MM.1S (cell line): ENCODE results near the gene ITGB6.
A peak's percentile ranks its signal among the peaks of the same experiment; 100 is the strongest.

Source experiments
- DNase-seq: peaks from one replicate; pipeline ENCODE4 v3.0.0-alpha.2; 2015
- H2AFZ ChIP-seq: fragments of 300-600 bp; sonication (generic); 2 replicates; pipeline ENCODE4 v1.6.0; 2016; ENCODE audit warnings: antibody characterized with exemption, low read length
- H3F3A ChIP-seq: fragments of 300-600 bp; sonication (generic); 2 replicates; pipeline ENCODE4 v1.6.1; 2016; ENCODE audit warnings: mild to moderate bottlenecking, antibody characterized with exemption, low read length, moderate library complexity, mixed read lengths; ENCODE audit not compliant: insufficient read depth
- H3K27ac ChIP-seq: fragments of 300-600 bp; sonication (generic); 2 replicates; pipeline ENCODE4 v1.5.1; 2016; ENCODE audit warnings: mild to moderate bottlenecking, low read length
- H3K27me3 ChIP-seq: fragments of 300-600 bp; sonication (generic); replicated peaks from 2 replicates; pipeline ENCODE4 v1.6.0; 2016; ENCODE audit warnings: low read length; ENCODE audit not compliant: insufficient read depth
- H3K36me3 ChIP-seq: fragments of 300-600 bp; sonication (generic); replicated peaks from 2 replicates; pipeline ENCODE4 v1.6.1; 2016; ENCODE audit warnings: mild to moderate bottlenecking, low read length, mixed read lengths; ENCODE audit not compliant: insufficient read depth
- H3K4me1 ChIP-seq: fragments of 300-600 bp; sonication (generic); 2 replicates; pipeline ENCODE4 v1.6.1; 2016; ENCODE audit warnings: low read length, mixed read lengths
- H3K4me2 ChIP-seq: fragments of 300-600 bp; sonication (generic); 2 replicates; pipeline ENCODE4 v1.6.0; 2016; ENCODE audit warnings: low read depth, low read length
- H3K4me3 ChIP-seq: fragments of 300-600 bp; sonication (generic); 2 replicates; pipeline ENCODE4 v1.5.1; 2016; ENCODE audit warnings: low read length, mixed read lengths
- H3K79me2 ChIP-seq: fragments of 300-600 bp; sonication (generic); 2 replicates; pipeline ENCODE4 v1.6.1; 2016; ENCODE audit warnings: mixed run types, low read length, mixed read lengths
- H3K9ac ChIP-seq: fragments of 300-600 bp; sonication (generic); 2 replicates; pipeline ENCODE4 v1.6.1; 2016; ENCODE audit warnings: low read length, mixed read lengths
- H3K9me2 ChIP-seq: fragments of 300-600 bp; sonication (generic); replicated peaks from 2 replicates; pipeline ENCODE4 v1.6.1; 2016; ENCODE audit warnings: mild to moderate bottlenecking, low read length, mixed read lengths; ENCODE audit not compliant: insufficient read depth
- H3K9me3 ChIP-seq: fragments of 300-600 bp; sonication (generic); replicated peaks from 2 replicates; pipeline ENCODE4 v1.6.1; 2016; ENCODE audit warnings: mild to moderate bottlenecking, low read length, mixed read lengths; ENCODE audit not compliant: insufficient read depth
- H4K20me1 ChIP-seq: fragments of 300-600 bp; sonication (generic); 2 replicates; pipeline ENCODE4 v1.6.1; 2016; ENCODE audit warnings: mild to moderate bottlenecking, low read length, moderate library complexity, mixed read lengths; ENCODE audit not compliant: insufficient read depth
- CTCF ChIP-seq: fragments of 300-600 bp; sonication (generic); IDR thresholded peaks from 2 replicates; pipeline ENCODE4 v1.5.1; 2016; ENCODE audit warnings: antibody characterized with exemption, low read length, mixed read lengths
- EZH2 ChIP-seq: fragments of 300-600 bp; sonication (generic); optimal IDR thresholded peaks from 2 replicates; pipeline ENCODE3; 2017; ENCODE audit warnings: low read depth, mild to moderate bottlenecking, antibody characterized with exemption, low read length, mixed read lengths
- EZH2phosphoT487 ChIP-seq: fragments of 300-600 bp; sonication (generic); IDR thresholded peaks from 2 replicates; pipeline ENCODE4 v1.6.1; 2018; ENCODE audit warnings: antibody characterized with exemption, low read length

ITGB6 gene

GRCh38 chr2:160092445-160092844 is 107.6 kb downstream of the ITGB6 start:
- Histone ChIP-seq H3K4me1 (no peaks in the 10 kb centered on the region), H2AFZ (no peak overlapping the region), H3K9me2 (no peaks in the 10 kb centered on the region), H3K9ac (no peak overlapping the region), H3F3A (no peaks in the 10 kb centered on the region), H3K36me3 (no peaks in the 10 kb centered on the region), H3K9me3 (no peaks in the 10 kb centered on the region), H3K4me3 (no peak overlapping the region), H3K4me2 (no peak overlapping the region), H3K79me2 (no peaks in the 10 kb centered on the region), H3K27me3 (no peaks in the 10 kb centered on the region), H3K27ac (no peak overlapping the region), H4K20me1 (no peaks in the 10 kb centered on the region)
- DNase-seq = no peak
- TF ChIP-seq EZH2phosphoT487 = no peak
- TF ChIP-seq CTCF = no peak
- TF ChIP-seq EZH2 = no peak

GRCh38 chr2:160091381-160091780 is 108.7 kb downstream of the ITGB6 start:
- Histone ChIP-seq H3K36me3 (no peaks in the 10 kb centered on the region), H3K4me2 (no peak overlapping the region), H3K4me1 (no peaks in the 10 kb centered on the region), H3K4me3 (no peak overlapping the region), H2AFZ (no peak overlapping the region), H3K9me2 (no peaks in the 10 kb centered on the region), H3K9ac (no peak overlapping the region), H3K27me3 (no peaks in the 10 kb centered on the region), H3K79me2 (no peaks in the 10 kb centered on the region), H3F3A (no peaks in the 10 kb centered on the region), H3K27ac (no peak overlapping the region), H3K9me3 (no peaks in the 10 kb centered on the region), H4K20me1 (no peaks in the 10 kb centered on the region)
- TF ChIP-seq EZH2 (no peak), CTCF (no peak), EZH2phosphoT487 (no peak)
- DNase-seq = no peak

DNA sequence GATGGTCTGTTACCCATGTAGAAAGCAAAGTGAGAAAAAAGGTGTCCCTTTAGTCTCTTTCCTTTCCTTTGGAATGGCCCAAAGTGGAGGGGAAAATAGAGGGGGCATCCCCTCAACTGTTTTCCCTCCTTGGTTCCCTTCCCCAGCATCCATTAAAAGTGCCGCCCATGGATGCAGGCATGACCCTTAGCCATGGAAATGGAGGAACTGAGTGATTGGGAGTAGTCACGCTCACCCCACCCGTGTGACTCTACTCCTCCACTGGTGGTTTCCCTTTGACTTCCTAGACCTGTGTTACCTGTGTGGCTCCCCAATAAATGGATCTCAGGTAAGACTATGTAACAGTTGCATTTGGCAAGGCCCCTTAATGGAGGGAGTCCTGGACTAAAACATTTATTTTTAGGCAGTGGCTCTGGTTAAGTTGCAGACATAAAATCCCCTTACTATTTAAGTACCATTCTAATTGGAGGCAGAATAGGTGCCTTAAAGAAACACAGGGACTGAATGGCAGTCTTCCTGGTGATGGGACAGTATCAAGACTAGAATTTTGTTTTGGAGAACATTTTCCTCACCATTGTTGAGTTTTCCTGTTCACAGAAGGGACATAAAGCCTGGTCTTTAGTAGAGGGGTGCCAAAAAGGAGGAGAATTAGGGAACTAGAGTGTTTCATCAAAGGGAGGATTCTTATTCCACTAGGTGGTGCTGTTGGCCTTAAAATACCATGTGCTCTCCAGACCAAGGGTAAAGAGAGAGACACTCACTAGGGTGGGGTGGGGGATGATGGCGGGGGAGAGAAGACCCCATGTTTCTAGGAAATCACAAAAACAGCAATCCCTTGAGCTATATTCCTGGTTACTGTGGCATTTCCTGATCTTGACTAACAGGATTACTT is 112.0 kb downstream of the ITGB6 start:
- TF ChIP-seq EZH2phosphoT487 (no peak), EZH2 (no peak), CTCF (peak; percentile 47)
- Histone ChIP-seq H2AFZ (no peak overlapping the region), H3K9ac (no peak overlapping the region), H3K27me3 (no peaks in the 10 kb centered on the region), H3K4me1 (no peaks in the 10 kb centered on the region), H3K9me2 (no peaks in the 10 kb centered on the region), H3K36me3 (no peaks in the 10 kb centered on the region), H3K27ac (no peak overlapping the region), H3K79me2 (no peaks in the 10 kb centered on the region), H4K20me1 (no peaks in the 10 kb centered on the region), H3K4me3 (no peak overlapping the region), H3K9me3 (no peaks in the 10 kb centered on the region), H3F3A (no peaks in the 10 kb centered on the region), H3K4me2 (no peak overlapping the region)
- peak; percentile 45 for DNase-seq
